Hematopoietic multipotent progenitor cell treated with erythropoietin and hydrocortisone succinate and interleukin-3 and kit ligand, for 8 days (in vitro differentiated cells): ENCODE measurements around the gene WDR83.

Experiments
- DNase-seq: peaks from one replicate; pipeline ENCODE4 v3.0.0-alpha.2; 2015

WDR83 gene

DNA sequence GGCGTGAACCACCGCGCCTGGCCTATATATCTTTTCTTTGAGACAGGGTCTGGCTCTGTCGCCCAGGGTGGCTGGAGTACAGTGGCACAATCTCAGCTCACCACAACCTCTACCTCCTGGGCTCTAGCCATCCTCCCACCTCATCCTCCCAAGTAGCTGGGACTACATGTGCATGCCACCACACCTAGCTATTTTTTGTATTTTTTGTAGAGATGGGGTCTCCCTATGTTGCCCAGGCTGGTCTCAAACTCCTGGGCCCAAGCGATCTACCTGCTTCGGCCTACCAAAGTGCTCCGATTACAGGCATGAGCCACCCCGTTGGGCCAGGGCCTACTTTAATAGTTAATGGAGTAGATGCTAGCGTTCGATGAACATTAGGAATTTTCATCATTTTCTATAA, 53.7 kb downstream of the WDR83 start:
- no peak for DNase-seq

DNA sequence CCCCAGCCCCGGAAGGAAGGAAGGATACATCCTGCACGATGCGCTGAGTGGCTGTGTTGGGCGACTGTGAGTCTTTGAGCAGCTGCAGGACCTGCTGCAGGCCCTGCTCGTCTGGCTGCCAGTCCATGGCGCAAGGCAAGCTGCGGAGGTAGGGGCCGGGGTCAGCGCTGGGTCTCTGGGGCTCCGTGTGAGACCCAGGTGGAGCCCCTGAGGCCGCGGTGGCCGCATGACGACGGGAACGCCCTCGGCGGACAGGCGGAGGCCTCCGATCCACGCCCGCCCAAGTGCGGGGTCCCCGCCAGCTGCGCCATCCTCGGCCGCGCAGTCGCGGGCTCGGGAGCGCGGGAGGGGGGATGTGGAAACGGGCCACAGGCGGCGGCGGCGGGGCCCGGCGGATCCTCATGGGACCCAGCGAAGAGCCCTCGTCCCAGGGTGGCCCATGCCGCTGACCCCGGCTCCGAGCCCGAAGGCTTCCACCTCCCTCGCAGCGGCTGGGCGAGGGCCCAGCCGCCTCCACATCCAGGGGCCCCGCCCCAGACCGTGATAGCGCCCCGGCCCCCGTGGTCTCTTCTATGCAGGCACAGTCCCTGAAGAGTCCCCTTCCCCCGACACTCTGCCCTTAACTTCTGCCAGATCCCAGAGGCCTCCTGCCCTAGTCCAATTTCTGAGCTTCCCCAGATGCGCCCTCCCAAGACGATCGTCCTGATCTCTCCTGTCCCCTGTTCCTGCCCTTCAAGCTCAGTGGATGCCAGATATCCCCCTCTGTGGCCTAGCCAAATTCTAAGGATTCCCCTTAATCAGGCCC, 54.4 kb downstream of the WDR83 start:
- peak; percentile 27 for DNase-seq

DNA sequence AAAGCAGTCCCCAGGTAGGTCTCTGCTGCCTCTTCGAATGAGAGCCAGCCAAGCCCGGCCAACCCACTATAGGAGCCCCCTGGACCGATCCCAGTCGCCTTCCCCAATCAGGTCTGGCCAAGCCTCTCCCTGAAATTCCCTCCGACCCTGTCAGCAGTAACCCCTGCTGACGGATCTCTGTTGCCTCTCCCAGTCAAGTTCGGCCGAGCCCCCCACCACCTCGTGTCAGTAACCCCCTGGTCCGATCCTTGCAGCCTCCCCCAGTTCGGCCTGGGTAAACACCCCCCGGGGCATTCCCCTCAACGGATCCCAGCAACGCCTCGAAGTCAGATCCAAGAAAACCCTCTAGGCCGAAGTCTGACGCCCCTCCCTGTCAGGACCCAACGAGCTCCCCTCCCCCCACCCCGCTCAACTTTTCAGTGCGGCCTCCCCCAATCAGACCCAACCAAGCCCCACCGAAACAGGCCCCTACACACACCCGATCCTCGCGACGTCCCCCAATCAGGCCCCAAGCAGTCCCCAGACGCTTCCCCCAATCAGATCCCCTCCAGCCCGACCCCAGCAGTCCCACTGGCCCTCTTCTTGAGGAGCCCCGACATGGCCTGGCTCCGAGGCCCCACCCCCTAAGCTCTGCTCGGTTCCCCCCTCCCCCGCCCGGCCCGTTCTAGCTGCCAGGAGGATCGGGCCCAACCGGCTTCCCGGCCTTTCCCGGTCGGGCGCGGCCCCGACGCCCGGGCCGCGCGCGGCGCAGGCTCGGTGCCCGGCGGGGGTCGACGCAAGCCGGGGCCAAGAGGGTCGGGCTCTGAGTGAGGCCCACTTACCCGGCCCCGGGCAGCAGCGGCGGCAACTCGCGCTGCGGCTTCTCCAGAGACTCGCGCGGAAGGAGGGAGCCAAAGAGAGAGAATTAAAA, 55.3 kb downstream of the WDR83 start:
- peak; percentile 59 for DNase-seq

DNA sequence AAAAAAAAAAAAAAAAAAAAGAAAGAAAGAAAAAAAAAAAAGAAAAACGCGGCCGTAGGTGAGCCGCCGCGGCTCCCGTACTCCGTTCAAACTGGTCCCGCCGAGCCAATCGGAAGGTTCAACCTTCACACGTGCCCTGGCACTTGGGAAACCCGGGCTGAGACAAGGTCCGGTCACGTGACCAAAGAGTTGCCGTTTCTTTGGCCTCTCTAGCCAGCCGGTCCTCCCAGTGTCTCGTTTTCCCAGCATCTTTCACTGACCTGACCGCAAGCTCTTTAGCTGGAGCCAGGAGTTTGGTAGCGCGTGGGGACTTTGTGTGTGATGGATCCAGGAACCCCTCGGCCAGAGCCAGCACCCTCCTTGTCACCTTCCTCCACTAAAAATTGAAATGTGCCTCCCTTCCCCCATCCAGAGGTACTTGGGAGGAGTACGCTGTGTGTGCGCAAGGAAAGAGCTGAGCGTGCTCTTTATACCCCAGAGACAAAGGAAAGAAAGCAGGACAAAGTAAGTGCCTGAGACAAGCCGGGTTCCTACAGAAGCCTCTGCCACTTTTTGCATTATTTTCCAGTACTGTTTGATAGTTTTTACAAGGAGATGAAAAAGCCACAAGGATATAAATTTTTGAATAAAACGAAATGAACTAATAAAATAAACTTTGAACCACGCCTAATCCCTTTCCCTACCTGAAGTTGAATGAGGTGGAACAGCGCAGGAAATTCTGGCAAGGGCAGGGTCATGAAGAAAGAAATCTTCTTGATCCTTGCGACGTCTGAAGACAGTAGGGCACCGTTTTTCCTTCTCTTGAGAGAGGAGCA, 56.2 kb downstream of the WDR83 start:
- DNase-seq, result peak; percentile 100

DNA sequence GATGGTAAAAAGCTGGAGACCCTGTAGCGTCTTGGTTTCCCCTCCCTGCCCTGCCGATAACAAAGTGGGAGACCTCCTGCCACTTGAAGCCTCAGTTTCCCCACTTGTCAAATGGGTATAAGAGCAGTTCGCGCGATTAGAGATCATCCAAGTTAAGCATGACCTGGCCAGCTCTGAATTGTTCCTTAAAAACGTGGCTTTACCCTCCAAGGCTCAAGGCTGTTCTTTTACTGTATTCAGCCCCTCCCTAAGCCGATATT, 56.7 kb downstream of the WDR83 start:
- peak; percentile 51 for DNase-seq

DNA sequence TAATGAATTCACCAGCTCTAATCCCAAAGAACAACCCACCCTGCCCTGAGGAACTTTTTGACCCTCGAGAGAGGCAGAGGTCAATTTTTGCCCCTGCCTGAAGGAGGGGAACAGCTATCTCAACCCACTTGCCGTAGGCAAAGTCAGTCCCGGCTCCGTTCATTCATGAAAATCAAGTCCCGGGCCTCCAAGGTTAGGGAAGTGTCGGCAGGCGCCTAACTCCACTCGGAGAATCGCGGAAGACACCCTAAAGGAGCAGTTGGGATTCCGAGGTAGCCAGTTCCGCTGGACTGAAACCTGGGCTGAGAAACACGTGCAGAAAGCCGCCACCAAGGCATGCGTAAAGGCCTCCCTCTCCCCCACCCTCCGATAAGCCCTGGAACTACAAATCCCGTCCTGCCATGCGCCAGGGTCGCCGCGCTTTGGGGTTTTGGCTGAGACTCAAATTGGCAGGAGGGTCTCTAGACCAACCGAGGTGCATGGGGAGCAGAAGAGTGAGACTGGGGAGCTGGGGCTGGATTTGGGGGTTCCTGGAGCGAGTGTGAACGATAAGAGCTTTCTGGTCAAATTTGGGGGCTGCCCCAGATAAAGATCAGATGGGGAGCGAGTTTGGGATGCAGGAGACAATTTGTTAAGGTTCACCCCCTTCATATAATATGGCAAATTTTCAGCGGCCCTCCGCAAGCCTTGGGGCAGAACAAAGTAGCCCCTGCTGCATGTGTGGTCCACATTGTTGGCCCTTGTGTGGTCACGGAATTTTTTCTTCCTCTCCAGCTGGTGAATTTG, 57.2 kb downstream of the WDR83 start, which contains the start of gene TNPO2:
TNPO2 (minus strand) TSS at position 292 of the 786 bp plus-strand sequence. CDS start 2,955 bp downstream, outside the sequence.
- DNase-seq, result peak; percentile 84
